CD4-positive, alpha-beta T cell (primary cell): ENCODE results near the gene DLG1. TPM values are rescaled to one million over a fixed set of nuclear protein-coding genes. Genes with fewer than 3 reads are reported as not detected.

Source experiments
- ATAC-seq: fragments of 200-7000 bp; cut with Tn5 transposase; one replicate; pipeline ENCODE4 v1.10.0; 2022; ENCODE audit warnings: mild to moderate bottlenecking; ENCODE audit not compliant: poor library complexity
- CTCF ChIA-PET: fragments of 350-600 bp; sonication (Branson Sonifier 250); formaldehyde crosslinking; loops from one replicate; lab custom pipeline; 2021; ENCODE audit warnings: antibody characterized with exemption, inconsistent platforms; lab: Charles Lee
- POLR2A ChIA-PET: fragments of 350-600 bp; sonication (Branson Sonifier 250); formaldehyde crosslinking; loops from one replicate; lab custom pipeline; 2021; ENCODE audit warnings: antibody characterized with exemption, inconsistent platforms; lab: Charles Lee
- DNase-seq, 14 experiments: peaks; one replicate each; pipeline ENCODE4 v3.0.0-alpha.2; 2013 to 2020; ENCODE audit warnings: mixed read lengths in 2 of 14
- H3K27ac ChIP-seq, 2 donors: one replicate each; pipeline versions ENCODE4 v1.5.1 to v1.7.0; 2013; ENCODE audit warnings: low read length in 2 of 2, low read depth in 1 of 2, mild to moderate bottlenecking in 1 of 2
- H3K27me3 ChIP-seq, 2 experiments: 1 replicate in 1 of 2; 2 replicates in 1 of 2; pipeline versions ENCODE4 v1.6.1 to v1.7.0; 2013; ENCODE audit warnings: low read length in 2 of 2, control low read depth in 1 of 2, mild to moderate bottlenecking in 1 of 2, moderate library complexity in 1 of 2; ENCODE audit not compliant: insufficient read depth in 2 of 2, control insufficient read depth in 1 of 2
- H3K36me3 ChIP-seq: one replicate; pipeline ENCODE4 v1.6.1; 2013; ENCODE audit warnings: low read length, control low read depth; ENCODE audit not compliant: insufficient read depth
- H3K4me1 ChIP-seq: one replicate; pipeline ENCODE4 v1.6.1; 2013; ENCODE audit warnings: low read length, control low read depth; ENCODE audit not compliant: insufficient read depth
- H3K4me3 ChIP-seq: one replicate; pipeline ENCODE4 v1.5.1; 2013; ENCODE audit warnings: mild to moderate bottlenecking, low read length, moderate library complexity
- H3K9me3 ChIP-seq, 2 experiments: 1 replicate in 1 of 2; 2 replicates in 1 of 2; pipeline versions ENCODE4 v1.6.1 to v1.7.0; 2013; ENCODE audit warnings: low read length in 2 of 2, mild to moderate bottlenecking in 2 of 2, control low read depth in 1 of 2, moderate library complexity in 1 of 2; ENCODE audit not compliant: control insufficient read depth in 1 of 2, insufficient read depth in 1 of 2
- H3K27ac Mint-ChIP-seq: one replicate; pipeline ENCODE4 v1.8.0; 2020; ENCODE audit warnings: mixed read lengths
- H3K27me3 Mint-ChIP-seq: one replicate; pipeline ENCODE4 v1.8.0; 2021; ENCODE audit warnings: mixed read lengths
- H3K36me3 Mint-ChIP-seq: one replicate; pipeline ENCODE4 v1.8.0; 2021; ENCODE audit warnings: low read depth, mixed read lengths
- H3K4me1 Mint-ChIP-seq: one replicate; pipeline ENCODE4 v1.8.0; 2021; ENCODE audit warnings: low read depth, mixed read lengths
- H3K4me3 Mint-ChIP-seq: one replicate; pipeline ENCODE4 v1.8.0; 2020; ENCODE audit warnings: mild to moderate bottlenecking, mixed read lengths
- H3K9me3 Mint-ChIP-seq: one replicate; pipeline ENCODE4 v1.8.0; 2020; ENCODE audit warnings: mixed read lengths
- intact Hi-C, 2 experiments: fragments of 100-400 bp; cut with DNase I in 1 of 2; cut with micrococcal nuclease in 1 of 2; formaldehyde crosslinking; loops; one replicate each; pipeline versions ENCODE4 v1.15.1 to v1.9.0; 2023 to 2025; cut with DNase I, micrococcal nuclease
- total RNA-seq, 174 experiments: library from RNA in 2 of 174; stranded (reverse) in 2 of 174; gene quantifications; one replicate each; pipeline ENCODE4 v1.2.3 and lab custom pipeline; 2021 to 2026
- TF ChIP-seq, protein P1 (sequence below): fragments of 200-600 bp; IDR thresholded peaks from one replicate; pipeline ENCODE4 v1.8.0; 2022; ENCODE audit warnings: antibody characterized with exemption, mild to moderate bottlenecking

DLG1 gene
- total RNA-seq, 2 experiments from 2014 or later, result 86.8 to 91.8 TPM

GRCh38 chr3:197219619-197220018 is 78.8 kb downstream of the DLG1 start:
- no peak overlapping the region for H3K27ac Mint-ChIP-seq
- Histone ChIP-seq H3K27ac (no peak overlapping the region), H3K4me1 (no peaks in the 10 kb centered on the region), H3K9me3 (no peaks in the 10 kb centered on the region), H3K27me3 (no peaks in the 10 kb centered on the region), H3K36me3 (no peaks in the 10 kb centered on the region), H3K4me3 (no peak overlapping the region)
- intact Hi-C loops, result no loop called here
- H3K27me3 Mint-ChIP-seq, result no peaks in the 10 kb centered on the region
- POLR2A ChIA-PET, result no interaction called here
- H3K4me1 Mint-ChIP-seq, result peaks cover 70% of the 10 kb centered on the region
- TF ChIP-seq, protein P1, sequence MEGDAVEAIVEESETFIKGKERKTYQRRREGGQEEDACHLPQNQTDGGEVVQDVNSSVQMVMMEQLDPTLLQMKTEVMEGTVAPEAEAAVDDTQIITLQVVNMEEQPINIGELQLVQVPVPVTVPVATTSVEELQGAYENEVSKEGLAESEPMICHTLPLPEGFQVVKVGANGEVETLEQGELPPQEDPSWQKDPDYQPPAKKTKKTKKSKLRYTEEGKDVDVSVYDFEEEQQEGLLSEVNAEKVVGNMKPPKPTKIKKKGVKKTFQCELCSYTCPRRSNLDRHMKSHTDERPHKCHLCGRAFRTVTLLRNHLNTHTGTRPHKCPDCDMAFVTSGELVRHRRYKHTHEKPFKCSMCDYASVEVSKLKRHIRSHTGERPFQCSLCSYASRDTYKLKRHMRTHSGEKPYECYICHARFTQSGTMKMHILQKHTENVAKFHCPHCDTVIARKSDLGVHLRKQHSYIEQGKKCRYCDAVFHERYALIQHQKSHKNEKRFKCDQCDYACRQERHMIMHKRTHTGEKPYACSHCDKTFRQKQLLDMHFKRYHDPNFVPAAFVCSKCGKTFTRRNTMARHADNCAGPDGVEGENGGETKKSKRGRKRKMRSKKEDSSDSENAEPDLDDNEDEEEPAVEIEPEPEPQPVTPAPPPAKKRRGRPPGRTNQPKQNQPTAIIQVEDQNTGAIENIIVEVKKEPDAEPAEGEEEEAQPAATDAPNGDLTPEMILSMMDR, result no peak
- H3K36me3 Mint-ChIP-seq, result no peaks in the 10 kb centered on the region
- H3K9me3 Mint-ChIP-seq, result no peaks in the 10 kb centered on the region
- DNase-seq (no peak), ATAC-seq (no peak)
- H3K4me3 Mint-ChIP-seq, result no peak overlapping the region
- CTCF ChIA-PET, result no interaction called here

DNA sequence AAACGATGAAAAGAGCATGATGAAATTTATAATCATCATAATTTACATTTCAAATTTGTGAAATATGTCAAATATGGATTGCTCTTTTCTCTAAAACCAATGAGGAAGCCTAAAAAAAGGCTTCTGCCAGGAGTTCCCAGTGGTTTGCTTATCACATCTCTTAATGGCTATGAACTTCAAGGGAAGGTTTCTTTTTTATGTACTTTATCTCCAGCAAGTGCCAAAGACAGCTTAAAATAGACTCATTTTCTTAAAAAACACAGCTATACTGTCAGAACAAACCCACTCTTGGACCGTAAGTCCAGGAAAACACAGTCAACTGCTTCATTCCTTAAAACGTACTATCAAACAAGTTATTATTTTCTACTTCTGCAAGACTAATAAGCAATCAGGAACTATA is 80.2 kb downstream of the DLG1 start:
- Mint-ChIP-seq H3K4me1 (peaks cover 71% of the 10 kb centered on the region), H3K27ac (no peak overlapping the region), H3K4me3 (no peak overlapping the region), H3K36me3 (peaks cover 4% of the 10 kb centered on the region), H3K27me3 (no peaks in the 10 kb centered on the region), H3K9me3 (no peaks in the 10 kb centered on the region)
- intact Hi-C loops, result no loop called here
- DNase-seq (no peak), ATAC-seq (no peak)
- Histone ChIP-seq H3K9me3 (peaks cover 0 to 4% of the 10 kb centered on the region in 2 experiments), H3K27me3 (no peaks in the 10 kb centered on the region), H3K4me1 (no peaks in the 10 kb centered on the region), H3K27ac (no peak overlapping the region), H3K4me3 (no peak overlapping the region), H3K36me3 (no peaks in the 10 kb centered on the region)
- TF ChIP-seq, protein P1, result no peak
- ChIA-PET POLR2A (no interaction called here), CTCF (no interaction called here)

DNA sequence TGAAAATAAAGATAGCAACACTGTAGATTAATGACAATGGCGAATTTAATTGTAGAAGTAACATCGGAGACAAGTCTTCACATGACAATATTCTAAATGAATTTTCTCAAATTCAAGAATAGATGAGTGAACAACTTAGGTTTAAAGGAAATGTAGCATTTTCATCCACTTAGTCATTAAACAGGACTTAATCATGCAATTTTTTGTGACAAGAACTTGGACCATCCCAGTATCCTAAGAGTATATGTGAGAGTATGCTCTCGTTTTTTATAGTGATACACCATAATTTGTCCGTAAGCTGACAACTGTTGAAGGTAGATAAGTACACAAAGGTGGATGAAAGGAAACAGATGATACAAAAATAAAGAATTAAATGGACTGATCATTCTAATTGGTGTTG is 81.5 kb downstream of the DLG1 start:
- intact Hi-C loops, result no loop called here
- TF ChIP-seq, protein P1, result no peak

More for the DNA sequence above, 81.5 kb downstream of the DLG1 start:
- Mint-ChIP-seq H3K27ac (no peak overlapping the region), H3K27me3 (no peaks in the 10 kb centered on the region), H3K9me3 (peaks cover 2% of the 10 kb centered on the region), H3K4me1 (peaks cover 71% of the 10 kb centered on the region), H3K4me3 (no peak overlapping the region), H3K36me3 (peaks cover 15% of the 10 kb centered on the region)
- H3K27me3 ChIP-seq, result no peaks in the 10 kb centered on the region
- POLR2A ChIA-PET, result no interaction called here
- no peaks in the 10 kb centered on the region for H3K4me1 ChIP-seq
- no peak overlapping the region for H3K27ac ChIP-seq
- no peaks in the 10 kb centered on the region for H3K36me3 ChIP-seq
- H3K9me3 ChIP-seq, result peaks cover 0 to 4% of the 10 kb centered on the region in 2 experiments
- CTCF ChIA-PET, result no interaction called here
- H3K4me3 ChIP-seq, result no peak overlapping the region
- ATAC-seq (no peak), DNase-seq (no peak)
